ENCODE measurements around the gene TFPI. TPM values are rescaled to one million over a fixed set of nuclear protein-coding genes. Genes with fewer than 3 reads are reported as not detected.

Gene TFPI
- total and polyA plus RNA-seq, 3 experiments from 2014 or later, result not detected

DNA sequence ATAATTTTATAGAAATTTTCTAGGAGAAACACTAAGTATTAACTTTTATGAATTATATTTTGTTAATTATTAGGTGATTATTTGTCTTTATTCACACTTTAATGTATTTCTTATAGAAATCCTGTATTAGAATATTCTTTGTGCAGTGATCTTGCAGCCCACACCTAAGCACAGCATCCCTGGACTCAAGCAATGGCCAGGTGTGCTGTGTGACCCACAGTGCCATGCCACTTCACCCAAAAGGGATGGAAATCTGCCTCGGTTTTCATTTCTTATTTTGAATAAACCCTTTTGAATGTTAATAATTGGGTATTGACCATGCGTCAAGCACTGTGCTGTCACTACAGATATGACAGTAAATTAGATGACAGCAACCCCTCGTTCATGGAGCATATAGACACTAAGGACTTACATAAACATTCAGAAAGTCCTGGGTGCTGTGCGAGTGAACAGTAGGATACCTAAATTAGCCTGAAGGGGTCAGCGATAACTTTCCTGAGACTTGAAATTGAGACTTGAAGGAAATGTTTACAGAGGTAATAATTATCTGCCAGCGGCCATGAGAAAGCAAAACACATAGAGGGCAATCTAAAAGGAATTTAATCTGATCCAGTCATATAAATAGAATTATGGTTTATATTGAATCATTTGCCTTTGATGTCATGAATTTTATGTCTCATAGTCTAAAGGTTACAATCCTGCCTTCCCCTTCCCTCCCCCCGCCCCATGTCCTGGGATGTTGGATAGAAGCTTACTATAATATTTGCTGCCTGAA, 53.5 kb downstream of the TFPI start:
- Mint-ChIP-seq H3K27me3 (no peaks in the 10 kb centered on the region), H3K27ac (no peak overlapping the region), H3K4me1 (no peaks in the 10 kb centered on the region), H3K36me3 (no peaks in the 10 kb centered on the region), H3K4me3 (no peak overlapping the region), H3K9me3 (peaks cover 0 to 2% (median 0%) of the 10 kb centered on the region in 5 donors)
- ChIA-PET CTCF (no interaction called here), POLR2A (no interaction called here)
- no peak for DNase-seq
- Histone ChIP-seq H3K27ac (ENCODE audit: low read depth, low read length) (no peak overlapping the region), H3K36me3 (ENCODE audit: insufficient read depth, low read length) (no peaks in the 10 kb centered on the region), H3K4me1 (ENCODE audit: insufficient read depth, low read length) (no peaks in the 10 kb centered on the region), H3K27me3 (ENCODE audit: insufficient read depth, low read length, poor library complexity, severe bottlenecking) (no peaks in the 10 kb centered on the region), H3K9me3 (ENCODE audit: low read length) (no peaks in the 10 kb centered on the region), H3K4me3 (ENCODE audit: low read length) (no peak overlapping the region)

DNA sequence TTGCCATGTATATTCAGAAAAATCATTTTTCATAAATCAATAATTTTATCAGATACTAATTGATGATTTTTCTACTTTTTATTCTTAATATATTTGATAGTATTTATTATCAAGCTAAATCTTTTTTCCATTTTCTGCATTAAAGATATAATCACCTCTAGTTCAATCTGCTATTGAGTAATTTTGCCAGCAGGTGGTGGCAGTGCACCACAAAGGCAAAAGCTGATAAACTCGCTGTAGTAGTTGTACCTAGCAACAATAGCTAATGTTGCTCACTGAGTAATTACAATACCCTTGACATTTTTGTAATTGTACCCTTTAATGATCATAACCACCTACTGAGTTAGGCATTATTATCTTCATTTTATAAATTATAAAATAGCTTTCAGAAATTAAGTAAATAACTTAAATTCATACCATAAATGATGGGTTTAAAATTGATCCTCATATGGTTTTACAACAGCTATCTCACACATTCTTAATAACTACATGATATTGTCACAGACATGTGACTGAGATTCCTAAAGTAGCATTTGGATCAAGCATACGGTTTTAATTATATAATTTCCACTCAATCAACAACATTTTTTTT, 54.2 kb downstream of the TFPI start:
- H3K9me3 Mint-ChIP-seq, result peaks cover 0 to 2% (median 0%) of the 10 kb centered on the region in 5 donors
- no peaks in the 10 kb centered on the region for H3K4me1 ChIP-seq (ENCODE audit: insufficient read depth, low read length)
- no peak overlapping the region for H3K4me3 Mint-ChIP-seq
- H3K27ac Mint-ChIP-seq, result no peak overlapping the region
- ChIA-PET POLR2A (no interaction called here), CTCF (no interaction called here)
- no peak for DNase-seq
- no peaks in the 10 kb centered on the region for H3K36me3 ChIP-seq (ENCODE audit: insufficient read depth, low read length)
- H3K4me3 ChIP-seq (ENCODE audit: low read length), result no peak overlapping the region
- H3K27me3 ChIP-seq (ENCODE audit: insufficient read depth, low read length, poor library complexity, severe bottlenecking), result no peaks in the 10 kb centered on the region
- no peak overlapping the region for H3K27ac ChIP-seq (ENCODE audit: low read depth, low read length)
- no peaks in the 10 kb centered on the region for H3K9me3 ChIP-seq (ENCODE audit: low read length)
- H3K27me3 Mint-ChIP-seq, result no peaks in the 10 kb centered on the region
- no peaks in the 10 kb centered on the region for H3K4me1 Mint-ChIP-seq
- no peaks in the 10 kb centered on the region for H3K36me3 Mint-ChIP-seq

DNA sequence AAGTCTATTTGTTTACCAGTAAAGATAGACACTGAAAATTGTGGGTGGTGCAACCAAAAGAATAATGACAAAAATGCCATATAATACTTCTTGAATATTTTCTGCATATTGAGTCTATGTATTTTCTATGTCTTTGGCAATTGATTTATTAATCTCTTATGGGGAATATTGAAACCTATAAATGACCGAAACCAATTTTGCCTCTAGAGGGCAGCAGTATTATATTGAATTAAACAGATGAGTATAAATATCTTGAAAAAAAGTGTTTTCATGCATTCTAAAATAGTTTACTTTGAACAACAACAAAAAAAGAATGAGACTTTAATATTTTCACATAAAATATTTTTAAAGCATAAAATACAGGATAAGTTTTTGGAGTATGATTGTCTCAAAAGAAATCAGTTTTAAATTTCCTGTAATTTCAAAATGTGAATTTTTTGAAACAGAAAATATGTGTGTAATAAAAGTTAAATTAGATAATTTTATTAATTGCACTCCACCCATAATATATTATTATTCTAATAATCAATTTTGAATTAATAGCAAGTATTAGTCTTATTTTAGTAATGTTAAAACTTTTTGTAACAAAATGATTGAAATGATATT, 56.3 kb downstream of the TFPI start:
- Mint-ChIP-seq H3K9me3 (peaks cover 0 to 2% (median 0%) of the 10 kb centered on the region in 5 donors), H3K36me3 (no peaks in the 10 kb centered on the region), H3K27ac (no peak overlapping the region), H3K4me1 (no peaks in the 10 kb centered on the region), H3K4me3 (no peak overlapping the region), H3K27me3 (no peaks in the 10 kb centered on the region)
- POLR2A ChIA-PET, result no interaction called here
- Histone ChIP-seq H3K36me3 (ENCODE audit: insufficient read depth, low read length) (no peaks in the 10 kb centered on the region), H3K4me1 (ENCODE audit: insufficient read depth, low read length) (no peaks in the 10 kb centered on the region), H3K9me3 (ENCODE audit: low read length) (no peaks in the 10 kb centered on the region), H3K4me3 (ENCODE audit: low read length) (no peak overlapping the region), H3K27me3 (ENCODE audit: insufficient read depth, low read length, poor library complexity, severe bottlenecking) (no peaks in the 10 kb centered on the region), H3K27ac (ENCODE audit: low read depth, low read length) (no peak overlapping the region)
- no peak for DNase-seq
- CTCF ChIA-PET, result no interaction called here

DNA sequence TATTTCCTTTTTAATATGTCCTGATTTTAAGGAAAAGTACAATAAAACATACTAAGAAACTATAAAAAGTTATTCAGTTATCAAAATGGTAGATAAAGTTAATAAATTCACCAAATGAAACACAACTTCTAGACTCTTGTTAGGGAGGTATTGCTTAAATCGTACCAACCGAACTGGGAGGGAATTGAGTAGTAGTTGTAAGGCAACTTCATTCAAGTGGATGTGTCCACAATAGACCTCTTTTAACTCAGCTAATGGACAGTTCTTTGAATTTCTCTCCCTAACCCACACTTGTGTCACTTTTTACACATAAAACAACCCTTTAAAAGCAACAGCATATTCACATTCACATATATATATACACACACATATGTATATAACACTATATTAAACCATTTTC, 57.1 kb downstream of the TFPI start:
- CTCF ChIA-PET, result no interaction called here
- no peaks in the 10 kb centered on the region for H3K27me3 ChIP-seq (ENCODE audit: insufficient read depth, low read length, poor library complexity, severe bottlenecking)
- Mint-ChIP-seq H3K4me3 (no peak overlapping the region), H3K27me3 (no peaks in the 10 kb centered on the region), H3K36me3 (no peaks in the 10 kb centered on the region), H3K4me1 (no peaks in the 10 kb centered on the region), H3K27ac (no peak overlapping the region), H3K9me3 (no peaks in the 10 kb centered on the region)
- H3K27ac ChIP-seq (ENCODE audit: low read depth, low read length), result no peak overlapping the region
- H3K9me3 ChIP-seq (ENCODE audit: low read length), result no peaks in the 10 kb centered on the region
- no peaks in the 10 kb centered on the region for H3K4me1 ChIP-seq (ENCODE audit: insufficient read depth, low read length)
- H3K36me3 ChIP-seq (ENCODE audit: insufficient read depth, low read length), result no peaks in the 10 kb centered on the region
- POLR2A ChIA-PET, result no interaction called here
- no peak for DNase-seq
- H3K4me3 ChIP-seq (ENCODE audit: low read length), result no peak overlapping the region

DNA sequence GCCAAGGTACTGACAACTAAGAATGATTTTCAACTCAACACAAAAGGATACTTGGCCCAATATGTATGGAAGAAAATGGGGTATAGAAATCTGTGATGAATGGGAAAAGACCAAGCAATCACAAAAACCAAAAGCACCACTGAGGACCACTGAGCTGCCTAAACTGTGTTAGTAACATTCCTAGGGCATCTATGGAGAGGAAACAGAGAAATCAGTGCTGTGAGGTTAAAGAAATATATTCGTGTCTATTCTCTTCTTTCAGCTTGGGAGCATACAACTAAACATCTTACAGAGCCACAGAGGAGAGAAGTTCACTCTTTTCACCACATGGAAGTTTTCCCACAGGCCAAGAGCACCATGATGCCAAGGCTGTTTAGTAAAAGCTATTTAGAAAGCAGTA, 58.9 kb downstream of the TFPI start:
- POLR2A ChIA-PET, result no interaction called here
- H3K27ac Mint-ChIP-seq, result no peak overlapping the region

DNA sequence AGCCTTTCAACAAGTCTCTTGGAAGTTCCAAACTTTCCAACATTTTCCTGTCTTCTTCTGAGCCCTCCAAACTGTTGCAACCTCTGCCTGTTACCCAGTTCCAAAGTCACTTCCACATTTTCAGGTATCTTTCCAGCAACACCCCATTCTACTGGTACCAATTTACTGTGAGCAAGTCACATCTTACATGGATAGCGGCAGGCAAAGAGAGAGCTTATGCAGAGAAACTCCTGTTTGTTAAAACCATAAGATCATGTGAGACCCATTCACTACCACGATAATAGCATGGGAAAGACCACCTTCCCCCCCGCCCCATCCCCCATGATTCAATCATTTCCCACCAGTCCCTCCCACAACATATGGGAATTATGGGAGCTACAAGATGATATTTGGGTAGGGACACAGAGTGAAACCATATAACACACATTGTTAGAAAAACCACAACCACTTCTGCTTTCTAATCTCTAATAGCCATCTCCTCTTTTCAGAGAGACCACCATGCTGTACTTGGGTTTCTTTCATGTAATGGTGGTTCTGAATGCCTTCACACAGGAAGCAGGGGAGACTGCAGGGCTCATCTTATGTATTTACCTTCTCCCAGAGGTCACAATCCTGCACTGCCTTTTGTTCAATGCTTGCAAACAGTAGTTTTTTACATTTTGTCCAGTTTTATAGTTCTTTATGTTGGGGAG, 60.2 kb downstream of the TFPI start:
- no peaks in the 10 kb centered on the region for H3K36me3 Mint-ChIP-seq
- no peaks in the 10 kb centered on the region for H3K36me3 ChIP-seq (ENCODE audit: insufficient read depth, low read length)
- no peaks in the 10 kb centered on the region for H3K4me1 Mint-ChIP-seq
- no peaks in the 10 kb centered on the region for H3K27me3 ChIP-seq (ENCODE audit: insufficient read depth, low read length, poor library complexity, severe bottlenecking)
- H3K27ac ChIP-seq (ENCODE audit: low read depth, low read length), result no peak overlapping the region
- no peak for DNase-seq
- H3K4me3 Mint-ChIP-seq, result no peak overlapping the region
- H3K27me3 Mint-ChIP-seq, result no peaks in the 10 kb centered on the region
- no peak overlapping the region for H3K27ac Mint-ChIP-seq
- H3K9me3 ChIP-seq (ENCODE audit: low read length), result no peaks in the 10 kb centered on the region
- ChIA-PET CTCF (no interaction called here), POLR2A (no interaction called here)
- H3K4me3 ChIP-seq (ENCODE audit: low read length), result no peak overlapping the region
- H3K4me1 ChIP-seq (ENCODE audit: insufficient read depth, low read length), result no peaks in the 10 kb centered on the region
- no peaks in the 10 kb centered on the region for H3K9me3 Mint-ChIP-seq

More for the DNA sequence above, 58.9 kb downstream of the TFPI start:
- Mint-ChIP-seq H3K4me3 (no peak overlapping the region), H3K36me3 (no peaks in the 10 kb centered on the region), H3K9me3 (no peaks in the 10 kb centered on the region), H3K27me3 (no peaks in the 10 kb centered on the region), H3K4me1 (no peaks in the 10 kb centered on the region)
- Histone ChIP-seq H3K4me3 (ENCODE audit: low read length) (no peak overlapping the region), H3K4me1 (ENCODE audit: insufficient read depth, low read length) (no peaks in the 10 kb centered on the region), H3K27me3 (ENCODE audit: insufficient read depth, low read length, poor library complexity, severe bottlenecking) (no peaks in the 10 kb centered on the region), H3K27ac (ENCODE audit: low read depth, low read length) (no peak overlapping the region), H3K36me3 (ENCODE audit: insufficient read depth, low read length) (no peaks in the 10 kb centered on the region), H3K9me3 (ENCODE audit: low read length) (no peaks in the 10 kb centered on the region)
- DNase-seq, result no peak
- CTCF ChIA-PET, result no interaction called here

DNA sequence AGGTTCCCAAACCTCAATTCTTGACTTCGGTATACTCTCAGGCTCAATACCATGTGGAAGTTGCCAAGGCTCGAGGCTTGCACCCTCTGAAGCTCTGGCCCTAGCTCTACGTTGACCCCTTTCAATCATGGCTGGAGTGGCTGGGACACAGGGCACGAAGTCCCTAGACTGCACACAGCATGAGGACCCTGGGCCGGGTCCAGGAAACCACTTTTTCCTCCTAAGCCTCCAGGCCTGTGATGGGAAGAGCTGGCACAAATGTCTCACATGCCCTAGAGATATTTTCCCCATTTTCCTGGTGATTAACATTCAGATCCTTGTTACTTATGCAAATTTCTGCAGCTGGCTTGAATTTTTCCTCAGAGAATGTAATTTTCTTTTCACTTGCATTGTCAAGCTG, 61.1 kb downstream of the TFPI start:
- Mint-ChIP-seq H3K27me3 (no peaks in the 10 kb centered on the region), H3K36me3 (no peaks in the 10 kb centered on the region), H3K27ac (no peak overlapping the region), H3K4me1 (no peaks in the 10 kb centered on the region), H3K9me3 (no peaks in the 10 kb centered on the region), H3K4me3 (no peak overlapping the region)
- CTCF ChIA-PET, result no interaction called here
- no peak overlapping the region for H3K4me3 ChIP-seq (ENCODE audit: low read length)
- H3K27me3 ChIP-seq (ENCODE audit: insufficient read depth, low read length, poor library complexity, severe bottlenecking), result no peaks in the 10 kb centered on the region
- POLR2A ChIA-PET, result no interaction called here
- DNase-seq, result no peak
- H3K4me1 ChIP-seq (ENCODE audit: insufficient read depth, low read length), result no peaks in the 10 kb centered on the region
- H3K27ac ChIP-seq (ENCODE audit: low read depth, low read length), result no peak overlapping the region
- no peaks in the 10 kb centered on the region for H3K9me3 ChIP-seq (ENCODE audit: low read length)
- H3K36me3 ChIP-seq (ENCODE audit: insufficient read depth, low read length), result no peaks in the 10 kb centered on the region

DNA sequence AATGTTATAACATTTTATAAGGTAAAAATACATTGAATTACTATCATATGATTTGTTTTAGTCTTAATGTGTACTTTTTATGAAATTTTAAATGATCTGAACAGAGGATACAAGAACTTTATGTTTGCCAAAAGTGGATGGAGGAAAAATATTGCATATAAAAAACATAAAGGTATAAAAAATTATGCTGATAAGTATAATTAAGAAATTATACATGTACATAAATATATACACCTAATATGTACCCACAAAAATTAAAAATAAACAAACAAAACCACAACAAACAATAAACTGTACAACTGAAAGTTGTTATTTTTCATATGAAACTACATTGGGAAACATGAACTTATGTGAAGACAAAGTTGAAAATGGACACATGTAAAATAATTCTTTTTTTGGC, 68.0 kb downstream of the TFPI start:
- H3K27me3 ChIP-seq (ENCODE audit: insufficient read depth, low read length, poor library complexity, severe bottlenecking), result no peaks in the 10 kb centered on the region
- H3K4me1 ChIP-seq (ENCODE audit: insufficient read depth, low read length), result no peaks in the 10 kb centered on the region
- no peaks in the 10 kb centered on the region for H3K36me3 ChIP-seq (ENCODE audit: insufficient read depth, low read length)
- Mint-ChIP-seq H3K36me3 (no peaks in the 10 kb centered on the region), H3K27me3 (no peaks in the 10 kb centered on the region), H3K4me1 (no peaks in the 10 kb centered on the region), H3K27ac (no peak overlapping the region), H3K4me3 (no peak overlapping the region), H3K9me3 (peaks cover 0 to 2% (median 0%) of the 10 kb centered on the region in 5 donors)
- DNase-seq, result no peak
- ChIA-PET CTCF (no interaction called here), POLR2A (no interaction called here)
- H3K4me3 ChIP-seq (ENCODE audit: low read length), result no peak overlapping the region
- H3K27ac ChIP-seq (ENCODE audit: low read depth, low read length), result no peak overlapping the region
- H3K9me3 ChIP-seq (ENCODE audit: low read length), result no peaks in the 10 kb centered on the region

Data from CD8-positive, alpha-beta memory T cell (primary cell).